MM.1S (cell line): ENCODE results near the gene ZBTB44.

Source experiments
- EZH2phosphoT487 ChIP-seq: fragments of 300-600 bp; sonication (generic); IDR thresholded peaks from 2 replicates; pipeline ENCODE4 v1.6.1; 2018; ENCODE audit warnings: antibody characterized with exemption, low read length
- TF ChIP-seq, protein P1 (sequence below): fragments of 300-600 bp; sonication (generic); IDR thresholded peaks from 2 replicates; pipeline ENCODE4 v1.5.1; 2016; ENCODE audit warnings: antibody characterized with exemption, low read length, mixed read lengths

DNA sequence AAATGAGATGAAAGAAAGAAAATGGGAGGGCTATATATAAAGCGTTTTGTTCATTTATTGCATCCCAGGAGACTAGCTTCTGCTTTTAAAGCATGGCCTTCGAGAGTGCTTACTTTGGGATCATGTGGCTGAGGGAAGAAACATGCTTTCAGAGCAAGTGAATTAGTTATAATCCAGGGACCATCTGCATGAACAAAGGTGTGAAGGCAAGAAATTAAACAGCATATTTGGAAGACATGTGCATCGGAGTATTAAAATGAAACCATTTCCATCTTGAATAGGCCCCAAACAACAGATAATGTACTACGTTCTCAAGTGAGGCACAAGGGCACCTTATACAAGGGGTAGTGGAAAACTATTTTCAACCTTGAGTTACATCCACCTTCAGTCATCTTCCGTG is 51.4 kb downstream of the ZBTB44 start:
- TF ChIP-seq, protein P1, sequence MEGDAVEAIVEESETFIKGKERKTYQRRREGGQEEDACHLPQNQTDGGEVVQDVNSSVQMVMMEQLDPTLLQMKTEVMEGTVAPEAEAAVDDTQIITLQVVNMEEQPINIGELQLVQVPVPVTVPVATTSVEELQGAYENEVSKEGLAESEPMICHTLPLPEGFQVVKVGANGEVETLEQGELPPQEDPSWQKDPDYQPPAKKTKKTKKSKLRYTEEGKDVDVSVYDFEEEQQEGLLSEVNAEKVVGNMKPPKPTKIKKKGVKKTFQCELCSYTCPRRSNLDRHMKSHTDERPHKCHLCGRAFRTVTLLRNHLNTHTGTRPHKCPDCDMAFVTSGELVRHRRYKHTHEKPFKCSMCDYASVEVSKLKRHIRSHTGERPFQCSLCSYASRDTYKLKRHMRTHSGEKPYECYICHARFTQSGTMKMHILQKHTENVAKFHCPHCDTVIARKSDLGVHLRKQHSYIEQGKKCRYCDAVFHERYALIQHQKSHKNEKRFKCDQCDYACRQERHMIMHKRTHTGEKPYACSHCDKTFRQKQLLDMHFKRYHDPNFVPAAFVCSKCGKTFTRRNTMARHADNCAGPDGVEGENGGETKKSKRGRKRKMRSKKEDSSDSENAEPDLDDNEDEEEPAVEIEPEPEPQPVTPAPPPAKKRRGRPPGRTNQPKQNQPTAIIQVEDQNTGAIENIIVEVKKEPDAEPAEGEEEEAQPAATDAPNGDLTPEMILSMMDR = no peak
- no peak for TF ChIP-seq EZH2phosphoT487
